Stimulated activated CD8-positive, alpha-beta memory T cell treated with anti-CD3 and anti-CD28 coated beads, Interleukin-12 subunit alpha, Interleukin-12 subunit beta, amount 100 ng/mL, for 4 hours (primary cell): Measurements from ENCODE around the gene PMP22.
"Not testable (repeated sequence)": the region's sequence is repeated elsewhere in the genome, so short reads cannot be mapped to it uniquely, and the experiment has no call there.

Experiments used
- DNase-seq: peaks from one replicate; pipeline ENCODE4 v3.0.0-alpha.2; 2020; ENCODE audit warnings: low read depth

Gene PMP22

DNA sequence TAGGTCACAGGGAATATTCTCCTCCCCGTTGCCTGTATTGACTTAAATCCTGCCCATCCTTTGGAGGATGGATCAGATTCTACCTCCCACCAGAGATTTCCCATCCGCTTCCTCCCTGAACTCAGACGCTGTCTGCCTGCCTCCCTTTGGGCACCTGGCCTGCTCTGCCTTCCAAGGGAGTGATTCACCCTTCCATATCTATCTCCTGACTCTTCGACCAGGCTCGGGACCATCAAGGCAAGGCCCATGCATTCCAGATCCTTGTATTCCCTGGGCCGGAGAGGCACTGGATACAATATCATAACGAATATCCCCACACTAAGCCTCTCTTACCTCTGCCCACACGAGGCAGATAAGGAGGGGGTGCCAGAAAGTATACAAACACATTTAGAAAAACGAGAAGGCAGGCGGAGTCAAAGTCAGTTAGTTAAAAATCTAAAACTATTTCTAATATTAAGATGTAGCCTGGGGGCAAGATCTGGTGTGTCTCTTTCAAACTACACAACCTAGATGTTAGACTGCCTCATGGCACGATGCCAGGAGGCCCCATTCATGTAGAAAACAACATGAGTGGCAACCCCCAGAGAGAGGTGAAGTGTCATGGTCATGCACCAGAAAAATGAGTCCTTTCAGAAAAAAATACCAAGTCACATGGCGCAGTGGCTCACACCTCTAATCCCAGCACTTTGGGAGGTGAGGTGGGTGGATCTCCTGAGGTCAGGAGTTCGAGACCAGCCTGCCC is 9.2 kb downstream of the PMP22 start:
- no peak for DNase-seq

DNA sequence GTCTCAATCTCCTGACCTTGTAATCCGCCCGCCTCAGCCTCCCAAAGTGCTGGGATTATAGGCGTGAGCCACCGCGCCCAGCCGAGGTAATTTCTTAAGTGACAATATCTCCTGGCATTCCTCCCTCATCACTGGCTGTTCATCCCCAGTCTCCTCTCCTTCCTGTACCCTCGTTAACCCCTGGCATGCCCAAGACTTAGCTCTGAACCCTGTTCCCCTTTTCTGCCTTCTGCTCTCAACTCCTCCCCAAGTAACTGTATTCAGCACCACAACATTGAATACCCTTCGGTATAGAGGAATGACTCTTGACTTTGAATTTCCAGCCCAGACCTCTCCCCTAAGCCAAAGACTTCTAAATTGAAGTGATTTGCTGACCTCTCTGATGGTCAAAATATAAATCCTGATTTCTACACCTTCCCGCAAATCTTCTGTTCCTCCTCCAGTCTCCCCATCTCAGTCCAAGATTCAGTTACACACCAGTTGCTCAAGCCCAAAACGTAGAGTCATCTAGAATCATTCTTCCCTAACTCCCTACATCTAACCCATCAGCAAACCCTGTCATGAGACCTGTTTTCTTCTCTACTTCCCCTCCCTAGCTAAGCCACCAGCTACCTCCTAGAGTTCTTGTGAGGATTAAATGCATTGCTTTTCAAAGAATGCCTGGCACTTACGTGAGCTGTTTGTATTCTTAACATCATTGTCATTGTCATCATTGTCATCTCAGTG is 14.8 kb downstream of the PMP22 start:
- DNase-seq = no peak

DNA sequence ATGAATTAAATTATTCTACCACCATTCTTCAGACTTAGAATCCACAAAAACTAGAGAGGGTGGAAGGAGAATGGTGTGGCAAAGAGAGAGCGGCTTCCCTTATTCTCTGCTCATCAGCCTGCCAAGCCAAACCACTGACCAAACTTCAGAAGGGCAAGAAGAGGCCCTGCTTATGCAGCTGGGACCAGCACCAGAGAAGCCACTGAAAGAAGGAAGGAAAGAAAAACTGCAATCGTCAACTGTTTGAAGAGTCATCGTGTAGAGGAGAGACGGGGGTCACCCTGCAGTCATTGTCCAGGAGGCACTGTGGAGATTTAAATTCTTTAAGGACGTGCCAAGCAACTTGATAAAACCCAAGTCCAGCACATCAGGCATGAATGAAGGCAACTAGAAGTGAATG is 15.6 kb downstream of the PMP22 start:
- no peak for DNase-seq

GRCh38 chr17:15247891-15248529 is 17.1 kb downstream of the PMP22 start:
- no peak for DNase-seq

GRCh38 chr17:15245054-15245453 is 20.1 kb downstream of the PMP22 start:
- DNase-seq = no peak

DNA sequence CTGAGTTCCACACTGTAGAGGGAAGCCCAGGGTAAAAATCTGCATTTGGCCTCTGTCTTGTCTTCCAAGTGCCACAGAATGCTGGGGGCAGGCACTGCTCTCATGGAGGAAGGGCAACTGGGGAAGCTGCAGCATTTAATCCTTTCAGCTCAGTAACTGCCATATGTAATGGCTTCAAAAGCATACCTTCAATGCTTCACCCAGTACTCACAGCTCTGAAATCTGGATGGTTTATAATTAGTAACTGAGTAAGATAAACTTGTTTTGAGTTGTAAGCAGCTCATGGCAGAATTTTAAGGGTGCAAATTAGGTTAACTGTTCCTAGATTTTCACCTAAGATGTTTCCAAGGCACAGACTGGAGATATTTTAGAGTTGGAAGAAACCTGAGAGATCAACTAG is 24.5 kb downstream of the PMP22 start:
- no peak for DNase-seq

- no peak for DNase-seq
These were observed 25.6 kb downstream of the PMP22 start for GRCh38 chr17:15239491-15239890.

DNA sequence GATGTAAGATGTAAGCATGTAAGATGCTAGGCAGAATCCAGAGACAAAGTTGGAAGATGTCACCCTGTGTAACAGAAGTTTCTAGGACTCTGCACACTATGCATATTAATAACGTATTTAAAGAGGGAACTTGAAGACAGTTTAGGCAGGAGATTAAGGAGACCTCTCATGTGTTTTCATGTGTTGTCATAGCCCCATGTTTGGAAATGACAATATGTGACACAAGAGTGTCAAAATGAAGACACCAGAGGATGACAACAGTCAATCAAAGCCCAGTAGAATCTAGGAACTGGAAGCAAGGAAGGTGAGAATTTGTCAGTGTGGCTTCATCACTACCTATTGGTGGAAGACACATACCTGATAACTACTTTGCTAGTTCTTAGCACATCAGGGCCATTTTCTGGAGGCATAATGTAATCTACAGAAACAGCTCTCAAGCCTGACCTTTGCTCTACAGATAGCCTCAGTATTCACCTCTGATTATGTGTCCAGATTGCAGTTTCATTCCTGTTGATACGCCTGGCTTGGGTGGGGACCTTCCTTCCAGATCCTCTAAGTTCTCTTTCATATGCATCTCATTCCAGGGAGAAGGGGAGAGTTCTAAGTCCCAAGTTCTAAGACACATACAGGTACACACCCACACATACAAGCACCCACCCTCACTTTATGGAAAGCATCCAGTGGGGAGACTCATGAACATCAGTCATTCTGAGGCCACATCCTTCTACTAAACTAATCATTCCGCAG is 26.3 kb downstream of the PMP22 start:
- no peak for DNase-seq

GRCh38 chr17:15238057-15238456 is 27.1 kb downstream of the PMP22 start:
- DNase-seq = no peak

GRCh38 chr17:15237106-15237425 is 28.1 kb downstream of the PMP22 start:
- no peak for DNase-seq

DNA sequence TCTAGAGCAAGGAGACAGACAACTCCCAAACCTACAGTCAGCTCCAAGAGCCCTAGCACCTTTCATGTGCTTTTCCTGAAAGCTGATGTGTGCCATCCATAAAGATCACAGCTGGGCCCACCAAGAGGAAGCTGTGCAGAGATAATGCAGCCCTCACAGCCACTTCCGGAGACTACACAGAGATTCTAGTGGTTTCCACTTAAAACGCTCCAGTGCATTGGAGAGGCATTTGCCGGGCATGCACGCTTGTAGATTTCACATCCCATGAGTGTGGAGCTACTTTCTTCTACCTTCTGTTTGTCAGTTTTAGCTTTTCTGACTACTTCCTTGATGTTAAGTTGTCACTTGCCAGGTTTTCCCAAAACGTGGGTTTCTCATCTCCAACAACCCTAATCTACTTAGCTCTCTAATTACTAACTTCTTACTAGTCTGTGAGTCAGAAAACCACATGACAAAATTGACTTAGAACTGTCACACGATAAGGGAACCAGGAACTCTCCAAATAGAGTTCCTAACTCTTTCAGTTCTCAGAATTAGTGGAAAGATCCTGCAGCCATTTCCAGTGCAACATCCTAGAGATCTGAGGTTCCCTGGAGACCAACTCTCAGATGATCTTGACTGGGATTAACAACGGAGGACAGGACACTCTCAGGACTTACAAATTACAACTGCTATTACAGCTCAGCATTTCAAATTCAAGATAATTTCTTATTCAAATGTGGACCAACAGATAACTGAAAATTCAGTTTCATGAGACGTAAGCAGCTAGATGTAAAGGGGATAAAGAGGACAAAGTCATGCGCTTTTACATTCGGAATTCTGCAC is 28.6 kb downstream of the PMP22 start:
- DNase-seq = no peak

- DNase-seq = no peak
These were observed 31.2 kb downstream of the PMP22 start for GRCh38 chr17:15233971-15234370.

- DNase-seq = no peak
These were observed 31.9 kb downstream of the PMP22 start for GRCh38 chr17:15233022-15233805.

- DNase-seq = no peak
These were observed 32.6 kb downstream of the PMP22 start for GRCh38 chr17:15232517-15232915.

DNA sequence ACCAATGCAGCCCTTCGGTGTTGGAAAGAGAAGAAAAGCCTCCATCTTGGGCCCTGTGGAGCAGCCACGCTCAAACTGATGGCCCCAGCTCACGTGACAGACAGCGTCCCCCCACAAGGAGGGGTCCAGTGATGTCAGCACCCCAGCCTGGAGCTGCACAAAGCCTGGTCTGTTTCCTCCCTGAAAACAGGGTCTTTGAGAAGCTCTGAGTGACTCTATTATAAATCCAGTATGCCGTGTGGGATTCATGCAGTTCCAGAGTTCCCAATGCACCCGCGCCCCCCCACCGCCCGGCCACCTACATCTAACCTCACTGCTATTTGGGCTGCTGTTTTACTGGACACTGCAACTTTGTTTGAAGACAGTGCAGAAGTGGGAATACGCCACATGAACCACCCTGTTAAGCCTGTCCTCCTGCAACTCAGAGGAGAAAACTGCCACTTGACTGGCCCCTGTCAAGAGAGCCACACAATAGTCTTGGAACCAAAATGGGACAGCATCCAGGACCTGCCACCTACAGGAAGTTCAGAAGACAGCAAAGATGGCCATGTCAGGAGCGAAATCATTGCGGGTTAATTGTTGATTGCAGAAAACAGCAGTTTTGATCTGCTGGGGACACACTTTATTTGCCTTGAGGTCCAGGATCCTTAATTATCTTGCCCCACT is 33.1 kb downstream of the PMP22 start:
- no peak for DNase-seq

GRCh38 chr17:15230866-15231265 is 34.3 kb downstream of the PMP22 start:
- DNase-seq = no peak

DNA sequence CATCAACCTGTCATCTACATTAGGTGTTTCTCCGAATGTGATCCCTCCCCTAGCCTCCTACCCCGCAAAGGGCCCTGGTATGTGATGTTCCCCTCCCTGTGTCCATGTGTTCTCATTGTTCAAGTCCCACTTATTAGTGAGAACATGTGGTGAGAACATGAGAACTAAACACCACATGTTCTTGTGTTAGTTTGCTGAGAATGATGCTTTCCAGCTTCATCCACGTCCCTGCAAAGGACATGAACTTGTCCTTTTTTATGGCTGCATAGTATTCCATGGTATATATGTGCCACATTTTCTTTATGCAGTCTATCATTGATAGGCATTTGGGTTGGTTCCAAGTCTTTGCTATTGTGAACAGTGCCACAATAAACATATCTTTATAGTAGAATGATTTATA is 43.3 kb downstream of the PMP22 start:
- DNase-seq = not testable (repeated sequence)

- no peak for DNase-seq
These were observed 44.3 kb downstream of the PMP22 start for GRCh38 chr17:15220785-15221184.

- no peak for DNase-seq
These were observed 48.6 kb downstream of the PMP22 start for GRCh38 chr17:15216481-15216880.

GRCh38 chr17:15213381-15214087 is 51.6 kb downstream of the PMP22 start:
- DNase-seq = no peak
